ENCODE measurements around the gene OGFR.

Gene OGFR

GRCh38 chr20:62819494-62820174 lies 15.0 kb downstream of the OGFR start:
- no peak overlapping the region for H3K4me3 ChIP-seq (ENCODE audit: low read depth, low read length)
- TF ChIP-seq CTCF (IDR thresholded peaks at IDR 0.05; ENCODE audit: control insufficient read depth, extremely low read depth, insufficient read depth), result no peak
- no peak for DNase-seq (ENCODE audit: low read depth)

- TF ChIP-seq CTCF (IDR thresholded peaks at IDR 0.05; ENCODE audit: control insufficient read depth, extremely low read depth, insufficient read depth), result no peak
- no peak overlapping the region for H3K4me3 ChIP-seq (ENCODE audit: low read depth, low read length)
- no peak for DNase-seq (ENCODE audit: low read depth)
These were observed 15.8 kb downstream of the OGFR start for GRCh38 chr20:62820208-62820961.

- no peak overlapping the region for H3K4me3 ChIP-seq (ENCODE audit: low read depth, low read length)
- no peak for TF ChIP-seq CTCF (IDR thresholded peaks at IDR 0.05; ENCODE audit: control insufficient read depth, extremely low read depth, insufficient read depth)
- no peak for DNase-seq (ENCODE audit: low read depth)
These were observed 16.5 kb downstream of the OGFR start for GRCh38 chr20:62820962-62821725.

- DNase-seq (ENCODE audit: low read depth), result no peak
- TF ChIP-seq CTCF (IDR thresholded peaks at IDR 0.05; ENCODE audit: control insufficient read depth, extremely low read depth, insufficient read depth), result no peak
- H3K4me3 ChIP-seq (ENCODE audit: low read depth, low read length), result no peak overlapping the region
These were observed 17.1 kb downstream of the OGFR start for GRCh38 chr20:62821726-62822210.

GRCh38 chr20:62822239-62822787 lies 17.7 kb downstream of the OGFR start:
- no peak overlapping the region for H3K4me3 ChIP-seq (ENCODE audit: low read depth, low read length)
- no peak for DNase-seq (ENCODE audit: low read depth)
- no peak for TF ChIP-seq CTCF (IDR thresholded peaks at IDR 0.05; ENCODE audit: control insufficient read depth, extremely low read depth, insufficient read depth)

- peak; percentile 44 for TF ChIP-seq CTCF (IDR thresholded peaks at IDR 0.05; ENCODE audit: control insufficient read depth, extremely low read depth, insufficient read depth)
- DNase-seq (ENCODE audit: low read depth), result no peak
- no peak overlapping the region for H3K4me3 ChIP-seq (ENCODE audit: low read depth, low read length)
These were observed 18.4 kb downstream of the OGFR start for GRCh38 chr20:62822788-62823651.

All from LNCaP clone FGC (cell line).